Measurements from ENCODE around the gene TSHR.
"Not testable (repeated sequence)": the region's sequence is repeated elsewhere in the genome, so short reads cannot be mapped to it uniquely, and the experiment has no call there.

Gene TSHR

GRCh38 chr14:80988735-80989429, 33.5 kb downstream of the TSHR start:
- in situ Hi-C loops (cut with MboI; ENCODE audit: low sequenced_read_pairs) = no loop called here

- in situ Hi-C loops (cut with MboI; ENCODE audit: low sequenced_read_pairs) = no loop called here
These were observed 37.2 kb downstream of the TSHR start for GRCh38 chr14:80992580-80992979.

DNA sequence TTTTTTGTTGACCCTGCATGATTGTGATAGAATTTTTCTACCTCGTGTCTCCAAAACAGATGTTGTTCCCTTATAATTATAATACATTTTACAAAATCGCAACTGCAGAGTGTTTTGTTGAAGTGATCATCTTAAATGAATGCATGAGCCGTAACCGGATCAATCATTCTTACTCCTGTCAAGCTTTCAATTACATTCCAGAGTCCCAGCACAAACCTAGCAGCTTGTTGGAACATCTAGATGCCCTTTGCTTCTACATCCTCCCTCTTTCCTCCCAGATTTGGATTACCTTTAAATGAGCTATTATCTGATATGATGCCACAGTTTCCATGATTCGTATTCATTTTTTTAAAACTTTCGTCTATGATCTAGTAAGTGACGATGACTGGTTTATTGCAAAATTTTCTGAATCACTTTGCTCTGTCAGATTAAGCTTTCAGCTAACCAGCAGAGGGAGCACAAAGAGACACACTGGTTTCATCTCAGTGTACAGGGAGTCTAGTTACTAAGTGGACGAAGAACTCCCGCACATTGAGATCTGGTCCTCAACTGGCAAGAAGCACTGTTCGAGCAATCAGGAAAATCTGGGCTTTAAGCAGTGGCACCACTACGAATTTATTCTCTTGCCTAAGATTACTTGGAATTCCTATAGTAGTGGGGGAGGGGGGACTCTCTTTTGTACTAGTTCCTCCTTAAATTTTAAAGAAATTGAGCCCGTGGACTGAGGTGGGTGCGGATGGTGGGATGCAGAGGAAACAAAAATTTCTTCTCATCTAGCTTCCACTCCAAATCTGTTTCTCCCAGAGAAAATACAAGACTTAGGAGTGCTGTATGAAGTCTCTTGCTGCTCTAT, 40.9 kb downstream of the TSHR start:
- in situ Hi-C loops (cut with MboI; ENCODE audit: low sequenced_read_pairs) = no loop called here

GRCh38 chr14:81001447-81001846, 46.0 kb downstream of the TSHR start:
- in situ Hi-C loops (cut with MboI; ENCODE audit: low sequenced_read_pairs) = no loop called here

GRCh38 chr14:81004575-81004974, 49.2 kb downstream of the TSHR start:
- in situ Hi-C loops (cut with MboI; ENCODE audit: low sequenced_read_pairs) = no loop called here

DNA sequence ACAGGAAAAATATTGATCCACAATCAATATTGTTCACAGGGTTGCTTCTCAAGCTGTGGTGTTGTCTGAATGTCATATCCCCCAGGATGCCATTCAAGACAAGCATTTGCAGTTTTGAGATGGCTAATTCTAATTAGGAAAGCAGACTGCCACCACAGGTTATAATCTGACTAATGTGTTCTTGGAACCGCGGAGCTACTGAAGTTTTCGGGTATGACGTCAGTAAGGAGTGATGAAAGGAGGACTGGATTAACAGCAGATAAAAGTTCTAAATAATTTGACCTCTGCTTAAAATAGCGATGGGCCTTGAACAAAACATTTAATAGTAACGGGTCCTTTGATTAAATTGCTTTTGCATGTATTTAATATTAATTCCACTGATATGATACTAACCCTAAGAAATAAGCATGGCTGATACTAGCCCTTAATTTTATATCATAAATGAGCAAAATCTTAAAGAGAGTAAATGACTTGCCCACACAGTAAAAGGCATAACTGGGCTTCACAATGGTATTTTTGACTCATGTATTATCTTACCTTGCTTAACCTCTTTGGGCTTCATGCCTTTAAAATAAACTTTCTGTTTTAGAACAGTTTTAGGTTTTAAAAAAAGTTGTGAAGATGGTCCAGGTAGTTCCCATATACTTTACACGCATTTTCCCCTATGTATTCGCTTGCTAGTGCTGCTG, 50.3 kb downstream of the TSHR start:
- in situ Hi-C loops (cut with MboI; ENCODE audit: low sequenced_read_pairs) = no loop called here

DNA sequence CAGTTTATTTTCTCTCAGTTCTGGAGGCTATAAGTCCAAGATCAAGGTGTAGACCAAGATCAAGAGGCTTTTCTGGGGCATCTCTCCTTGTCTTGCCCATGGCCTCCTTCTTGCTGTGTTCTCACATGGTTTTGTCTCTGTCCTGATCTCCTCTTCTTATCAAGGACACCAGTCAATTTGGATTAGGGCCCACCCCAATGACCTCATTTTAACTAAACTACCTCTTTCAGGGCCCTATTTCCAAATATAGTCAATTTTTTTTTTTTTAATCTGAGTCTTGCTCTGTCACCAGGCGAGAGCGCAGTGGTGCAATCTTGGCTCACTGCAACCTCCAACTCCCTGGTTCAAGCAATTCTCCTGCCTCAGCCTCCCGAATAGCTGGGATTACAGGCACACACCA, 50.8 kb downstream of the TSHR start:
- in situ Hi-C loops (cut with MboI; ENCODE audit: low sequenced_read_pairs) = no loop called here

DNA sequence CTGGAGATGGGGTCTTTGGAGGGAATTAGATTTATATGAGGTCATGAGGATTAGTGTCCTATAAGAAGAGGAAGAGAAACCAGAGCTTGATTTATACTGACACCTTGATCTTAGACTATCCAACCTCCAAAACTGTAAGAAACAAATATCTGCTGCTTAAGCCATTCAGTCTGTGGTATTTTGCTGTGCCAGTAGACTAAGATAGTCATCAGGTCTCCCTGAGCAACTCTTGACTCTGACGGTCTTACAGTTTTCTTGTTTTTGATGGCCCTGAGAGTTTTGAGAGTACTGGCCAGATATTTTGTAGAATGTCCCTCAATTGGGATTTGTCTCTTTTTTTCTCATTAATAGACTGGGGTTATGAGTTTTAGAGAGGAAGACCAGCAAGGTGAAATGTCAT, 51.7 kb downstream of the TSHR start:
- in situ Hi-C loops (cut with MboI; ENCODE audit: low sequenced_read_pairs) = no loop called here

DNA sequence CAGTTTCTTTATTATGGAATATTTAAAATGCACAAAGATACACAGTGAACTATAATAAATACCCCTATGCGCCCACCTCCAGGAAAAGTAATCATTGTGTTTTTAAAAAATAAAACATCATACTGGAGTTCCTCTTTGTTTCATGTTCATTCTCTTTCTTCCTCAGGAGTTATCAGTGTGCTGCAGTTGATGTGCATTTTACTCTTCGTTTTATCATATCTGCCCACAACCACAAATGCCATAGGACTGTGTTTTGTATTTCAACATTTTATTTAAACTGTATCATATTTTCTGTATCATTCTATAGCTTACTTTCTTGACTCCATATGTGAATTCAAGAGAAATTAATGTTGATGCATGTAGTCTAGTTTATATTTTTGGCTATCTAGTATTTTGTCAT, 53.9 kb downstream of the TSHR start:
- in situ Hi-C loops (cut with MboI; ENCODE audit: low sequenced_read_pairs) = no loop called here

GRCh38 chr14:81018251-81018650, 62.8 kb downstream of the TSHR start:
- in situ Hi-C loops (cut with MboI; ENCODE audit: low sequenced_read_pairs) = no loop called here

GRCh38 chr14:81018684-81019083, 63.3 kb downstream of the TSHR start:
- in situ Hi-C loops (cut with MboI; ENCODE audit: low sequenced_read_pairs) = no loop called here

GRCh38 chr14:81019113-81019512, 63.7 kb downstream of the TSHR start:
- in situ Hi-C loops (cut with MboI; ENCODE audit: low sequenced_read_pairs) = not testable (repeated sequence)

DNA sequence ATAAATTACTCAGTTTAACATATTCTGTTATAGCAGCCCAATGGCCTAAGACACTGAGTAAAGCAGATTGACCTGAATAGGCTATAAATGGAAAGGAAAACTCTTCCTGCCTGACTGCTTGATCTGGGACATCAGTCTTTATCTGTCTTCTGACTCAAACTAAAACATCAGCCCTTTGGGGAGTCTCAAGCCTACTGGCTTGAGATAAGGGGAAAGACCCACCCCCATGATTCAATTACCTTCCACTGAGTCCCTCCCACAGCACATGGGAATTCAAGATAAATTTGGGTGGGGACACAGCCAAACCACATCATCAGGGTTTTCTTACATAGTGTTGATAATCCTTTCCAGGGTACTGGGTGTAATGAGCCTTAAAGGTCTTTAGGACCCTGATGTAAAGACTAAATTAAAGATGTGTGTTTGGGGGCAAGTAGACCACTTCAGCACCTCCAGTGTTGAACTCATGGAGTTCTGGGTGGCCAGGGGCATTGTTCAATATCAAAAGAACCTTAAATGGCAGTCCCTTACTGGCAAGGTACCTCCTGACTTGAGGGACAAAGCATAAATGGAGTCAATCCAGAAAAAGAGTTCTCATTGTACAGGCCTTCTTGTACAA, 67.8 kb downstream of the TSHR start:
- in situ Hi-C loops (cut with MboI; ENCODE audit: low sequenced_read_pairs) = no loop called here

GRCh38 chr14:81028461-81028860, 73.0 kb downstream of the TSHR start:
- in situ Hi-C loops (cut with MboI; ENCODE audit: low sequenced_read_pairs) = no loop called here

GRCh38 chr14:81031488-81031887, 76.1 kb downstream of the TSHR start:
- in situ Hi-C loops (cut with MboI; ENCODE audit: low sequenced_read_pairs) = no loop called here

DNA sequence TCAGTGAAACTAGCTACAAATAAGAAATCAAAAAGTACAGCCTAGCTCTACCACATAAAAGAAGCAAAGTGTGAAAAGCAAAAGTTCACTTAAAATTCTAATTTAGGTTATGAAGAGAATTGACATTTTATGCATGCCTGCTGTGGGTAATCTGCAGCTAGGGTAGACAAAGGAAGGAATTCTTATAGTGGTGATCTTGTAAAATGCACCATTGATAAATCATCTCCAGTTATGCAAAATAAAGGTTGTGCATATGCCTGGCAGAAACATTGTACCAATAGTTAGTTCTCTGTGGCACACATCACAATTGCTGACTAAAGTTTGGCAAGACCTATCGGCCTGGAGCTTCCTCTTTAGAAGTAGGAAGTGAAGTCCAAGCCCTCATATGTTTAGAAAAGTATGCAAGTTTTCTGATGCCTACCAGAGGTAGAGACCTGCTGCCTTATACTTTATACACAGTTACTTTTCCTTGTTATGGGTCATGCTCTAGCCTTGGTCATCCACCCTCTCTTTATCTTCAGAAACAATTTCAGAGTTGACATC, 78.3 kb downstream of the TSHR start:
- in situ Hi-C loops (cut with MboI; ENCODE audit: low sequenced_read_pairs) = no loop called here

- in situ Hi-C loops (cut with MboI; ENCODE audit: low sequenced_read_pairs) = no loop called here
These were observed 87.0 kb downstream of the TSHR start for GRCh38 chr14:81042438-81042837.

- in situ Hi-C loops (cut with MboI; ENCODE audit: low sequenced_read_pairs) = no loop called here
These were observed 96.1 kb downstream of the TSHR start for GRCh38 chr14:81051547-81051946.

DNA sequence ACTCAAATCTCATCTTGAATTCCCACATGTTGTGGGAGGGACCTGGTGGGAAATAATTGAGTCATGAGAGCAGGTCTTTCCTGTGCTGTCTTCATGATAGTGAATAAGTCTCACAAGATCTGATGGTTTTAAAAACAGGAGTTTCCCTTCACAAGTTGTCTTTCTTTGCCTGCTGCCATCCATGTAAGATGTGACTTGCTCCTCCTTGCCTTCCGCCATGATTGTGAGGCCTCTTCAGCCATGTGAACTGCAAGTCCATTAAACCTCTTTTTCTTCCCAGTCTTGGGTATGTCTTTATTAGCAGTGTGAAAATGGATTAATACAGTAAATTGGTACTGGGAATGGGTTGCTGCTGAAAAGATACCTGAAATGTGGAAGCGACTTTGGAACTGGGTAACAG, 98.6 kb downstream of the TSHR start:
- in situ Hi-C loops (cut with MboI; ENCODE audit: low sequenced_read_pairs) = not testable (repeated sequence)

- in situ Hi-C loops (cut with MboI; ENCODE audit: low sequenced_read_pairs) = no loop called here
These were observed 100.5 kb downstream of the TSHR start for GRCh38 chr14:81055971-81056370.

GRCh38 chr14:81062380-81062779, 107.0 kb downstream of the TSHR start:
- in situ Hi-C loops (cut with MboI; ENCODE audit: low sequenced_read_pairs) = no loop called here

All from HL-60/S4 treated with phorbol 12-myristate 13-acetate at 8.2 ng/mL for 4 days and 3 days (cell line).